Peyer's patch (tissue), 4 donors: ENCODE measurements around the gene ACOD1.

ENCODE experiments used
- POLR2A ChIP-seq, 2 donors: fragments of 450-650 bp; IDR thresholded peaks; one replicate each; pipeline ENCODE4 v1.5.1; 2017; ENCODE audit warnings: antibody characterized with exemption in 2 of 2, mild to moderate bottlenecking in 2 of 2, moderate library complexity in 2 of 2
- TF ChIP-seq, protein P1 (sequence below), 6 experiments: fragments of 450-650 bp in 4 of 6; fragments of 200-600 bp in 2 of 6; sonication (generic) in 1 of 6; IDR thresholded peaks; one replicate each; pipeline ENCODE4 v1.5.1; 2017 to 2019; ENCODE audit warnings: antibody characterized with exemption in 6 of 6, mild to moderate bottlenecking in 3 of 6, moderate library complexity in 1 of 6

- TF ChIP-seq, protein P1, sequence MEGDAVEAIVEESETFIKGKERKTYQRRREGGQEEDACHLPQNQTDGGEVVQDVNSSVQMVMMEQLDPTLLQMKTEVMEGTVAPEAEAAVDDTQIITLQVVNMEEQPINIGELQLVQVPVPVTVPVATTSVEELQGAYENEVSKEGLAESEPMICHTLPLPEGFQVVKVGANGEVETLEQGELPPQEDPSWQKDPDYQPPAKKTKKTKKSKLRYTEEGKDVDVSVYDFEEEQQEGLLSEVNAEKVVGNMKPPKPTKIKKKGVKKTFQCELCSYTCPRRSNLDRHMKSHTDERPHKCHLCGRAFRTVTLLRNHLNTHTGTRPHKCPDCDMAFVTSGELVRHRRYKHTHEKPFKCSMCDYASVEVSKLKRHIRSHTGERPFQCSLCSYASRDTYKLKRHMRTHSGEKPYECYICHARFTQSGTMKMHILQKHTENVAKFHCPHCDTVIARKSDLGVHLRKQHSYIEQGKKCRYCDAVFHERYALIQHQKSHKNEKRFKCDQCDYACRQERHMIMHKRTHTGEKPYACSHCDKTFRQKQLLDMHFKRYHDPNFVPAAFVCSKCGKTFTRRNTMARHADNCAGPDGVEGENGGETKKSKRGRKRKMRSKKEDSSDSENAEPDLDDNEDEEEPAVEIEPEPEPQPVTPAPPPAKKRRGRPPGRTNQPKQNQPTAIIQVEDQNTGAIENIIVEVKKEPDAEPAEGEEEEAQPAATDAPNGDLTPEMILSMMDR (IDR thresholded peaks at IDR 0.05), result no peak
- no peak for TF ChIP-seq POLR2A (IDR thresholded peaks at IDR 0.05)
Measured at GRCh38 chr13:76993473-76993872, 45.2 kb downstream of the ACOD1 start.
